ENCODE data around the gene ZFX. TPM values are rescaled to one million over a fixed set of nuclear protein-coding genes. Genes with fewer than 3 reads are reported as not detected.

Gene ZFX
- total RNA-seq, 4 donors from 2014 or later: 42.9 to 63.3 (median 57.3) TPM

DNA sequence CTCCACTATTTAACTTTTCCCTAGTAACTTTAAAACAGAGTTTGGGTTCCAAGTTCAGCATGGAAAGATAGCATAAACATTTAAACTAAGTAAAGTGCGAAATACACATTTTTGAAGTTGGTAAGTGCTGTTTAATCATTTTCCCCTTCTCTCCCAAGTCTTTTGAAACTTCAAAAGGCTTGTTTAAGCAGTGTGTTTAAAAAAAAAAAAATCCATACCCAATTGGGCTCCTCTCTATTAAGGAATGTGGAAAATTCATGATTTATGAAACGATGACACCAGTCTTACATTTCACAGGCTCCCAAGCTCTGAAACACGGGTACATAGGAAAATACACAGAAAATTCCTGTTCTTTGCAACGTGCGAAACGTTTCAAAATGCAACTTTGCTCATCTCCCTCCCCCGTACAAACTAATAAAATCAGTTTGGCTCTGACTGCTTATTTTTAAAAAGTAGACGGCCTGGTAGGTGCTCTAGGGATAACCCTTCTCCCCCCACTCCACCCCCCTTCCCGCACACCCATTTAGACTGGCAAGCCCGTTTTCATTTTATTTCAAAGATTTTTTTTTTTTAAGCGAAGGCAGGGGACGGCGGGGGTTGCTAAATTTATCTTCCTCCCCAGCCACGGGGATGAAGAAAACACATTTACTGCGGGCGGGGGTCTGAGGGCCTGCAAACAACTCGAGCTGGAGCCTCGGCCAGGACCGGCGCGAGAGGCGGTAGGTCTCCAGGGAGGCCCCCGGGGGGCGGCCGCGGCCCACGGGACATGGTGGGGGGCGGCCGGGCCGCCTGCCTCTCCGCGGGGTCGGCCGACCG is 786 bp upstream of the ZFX start:
- H3K27me3 ChIP-seq: no peaks in the 10 kb centered on the region
- TF ChIP-seq, protein P1, sequence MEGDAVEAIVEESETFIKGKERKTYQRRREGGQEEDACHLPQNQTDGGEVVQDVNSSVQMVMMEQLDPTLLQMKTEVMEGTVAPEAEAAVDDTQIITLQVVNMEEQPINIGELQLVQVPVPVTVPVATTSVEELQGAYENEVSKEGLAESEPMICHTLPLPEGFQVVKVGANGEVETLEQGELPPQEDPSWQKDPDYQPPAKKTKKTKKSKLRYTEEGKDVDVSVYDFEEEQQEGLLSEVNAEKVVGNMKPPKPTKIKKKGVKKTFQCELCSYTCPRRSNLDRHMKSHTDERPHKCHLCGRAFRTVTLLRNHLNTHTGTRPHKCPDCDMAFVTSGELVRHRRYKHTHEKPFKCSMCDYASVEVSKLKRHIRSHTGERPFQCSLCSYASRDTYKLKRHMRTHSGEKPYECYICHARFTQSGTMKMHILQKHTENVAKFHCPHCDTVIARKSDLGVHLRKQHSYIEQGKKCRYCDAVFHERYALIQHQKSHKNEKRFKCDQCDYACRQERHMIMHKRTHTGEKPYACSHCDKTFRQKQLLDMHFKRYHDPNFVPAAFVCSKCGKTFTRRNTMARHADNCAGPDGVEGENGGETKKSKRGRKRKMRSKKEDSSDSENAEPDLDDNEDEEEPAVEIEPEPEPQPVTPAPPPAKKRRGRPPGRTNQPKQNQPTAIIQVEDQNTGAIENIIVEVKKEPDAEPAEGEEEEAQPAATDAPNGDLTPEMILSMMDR (IDR thresholded peaks at IDR 0.05 in 4 of 5, conservative IDR thresholded peaks at IDR 0.05 in 1 of 5): no peak
- no peak for TF ChIP-seq POLR2A (IDR thresholded peaks at IDR 0.05)
- intact Hi-C loops (cut with DNase I; ENCODE audit: low total_unique reads) (no loop called here), in situ Hi-C loops (cut with MboI; ENCODE audit: low sequenced_read_pairs in 4 of 4) (no loop called here)
- DNase-seq (no peak), ATAC-seq (peak; percentile 5 to 6)
- no peaks in the 10 kb centered on the region for H3K36me3 ChIP-seq
- H3K27ac ChIP-seq: peak overlapping the region; percentile 93 to 99 (median 95)
- no peaks in the 10 kb centered on the region for H3K9me3 ChIP-seq
- peak overlapping the region; percentile 58 to 85 (median 70) for H3K4me3 ChIP-seq
- H3K4me1 ChIP-seq: peaks cover 42 to 51% of the 10 kb centered on the region in 2 donors

DNA sequence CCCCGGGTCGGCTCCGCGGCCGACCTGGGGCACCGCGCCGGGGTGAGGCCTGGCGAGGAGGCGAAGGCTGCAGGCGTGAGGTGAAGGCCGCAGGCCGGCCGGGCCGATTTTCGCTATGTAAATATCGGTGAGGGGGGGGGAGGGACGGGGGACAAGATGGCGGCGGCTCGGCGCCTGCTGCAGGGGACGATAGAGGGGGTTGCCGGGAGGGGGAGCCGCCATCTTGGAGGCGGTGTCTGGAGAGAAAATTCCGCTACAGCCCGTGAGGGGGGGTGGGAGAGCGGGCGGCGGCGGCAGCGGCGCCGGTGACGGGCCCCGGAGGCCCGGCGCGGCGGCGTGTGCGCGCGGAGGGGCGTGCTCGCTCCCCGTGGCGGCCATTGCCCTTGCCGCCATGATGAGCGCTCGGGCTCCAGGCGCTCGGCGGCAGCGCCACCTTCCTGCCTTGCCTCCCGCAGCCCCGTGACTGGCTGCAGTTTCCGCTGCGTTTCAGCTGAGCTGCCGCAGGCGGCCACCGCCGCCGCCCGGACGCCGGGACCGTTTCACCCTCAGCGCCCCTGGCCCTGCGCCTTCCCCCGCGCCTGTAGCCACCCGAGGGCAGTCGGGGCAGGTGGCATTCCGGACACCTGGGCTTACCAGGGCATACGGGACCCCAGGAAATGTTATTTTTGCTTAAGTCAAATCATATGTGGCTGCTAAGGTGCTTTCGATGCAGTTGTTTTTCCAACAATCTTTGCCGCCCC is 692 bp downstream of the ZFX start:
- in situ Hi-C loops (cut with MboI; ENCODE audit: low sequenced_read_pairs in 4 of 4): loop anchor here in 2 of 4 donors (10.0 kb wide), 1 partner anchor 95 kb away; the partner anchor contains the start of gene EIF2S3 (in 2 of the 2)
- no peaks in the 10 kb centered on the region for H3K9me3 ChIP-seq
- peaks cover 57 to 64% of the 10 kb centered on the region in 2 donors for H3K4me1 ChIP-seq
- intact Hi-C loops (cut with DNase I; ENCODE audit: low total_unique reads): loop anchor here (1.0 to 5.0 kb wide), 3 partner anchors 93 to 243 kb away; partner anchors contain the start of genes APOO, CXorf58 and EIF2S3
- peak; percentile 79 to 85 for ATAC-seq
- DNase-seq: peak; percentile 80 to 83
- peak; percentile 51 to 63 for TF ChIP-seq POLR2A (IDR thresholded peaks at IDR 0.05)
- TF ChIP-seq, protein P1 (IDR thresholded peaks at IDR 0.05 in 4 of 5, conservative IDR thresholded peaks at IDR 0.05 in 1 of 5): peak in 4 of 5 experiments; percentile 59 to 68 (median 61)
- no peaks in the 10 kb centered on the region for H3K27me3 ChIP-seq
- peak overlapping the region; percentile 93 to 99 (median 95) for H3K27ac ChIP-seq
- peak overlapping the region; percentile 62 to 85 (median 76) for H3K4me3 ChIP-seq
- no peaks in the 10 kb centered on the region for H3K36me3 ChIP-seq

DNA sequence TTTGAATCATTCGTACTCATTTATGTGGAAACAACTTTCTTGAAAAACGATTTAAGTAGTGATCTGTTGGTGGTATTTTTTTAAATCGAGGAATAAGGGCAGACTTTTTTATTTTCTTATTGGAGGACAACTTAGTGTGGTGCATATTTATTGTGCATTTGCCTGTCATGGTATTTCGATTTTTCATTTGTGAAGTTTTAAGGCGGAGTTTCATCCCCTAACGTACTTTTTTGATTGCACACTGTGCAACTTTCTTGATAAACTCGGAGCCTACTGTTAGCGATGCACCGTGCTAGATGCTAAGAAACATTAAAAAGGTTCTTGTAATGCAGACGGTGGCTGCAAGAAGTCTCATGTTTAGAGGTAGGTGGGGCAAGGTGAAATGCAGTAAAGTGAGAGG is 1.4 kb downstream of the ZFX start:
- intact Hi-C loops (cut with DNase I; ENCODE audit: low total_unique reads) (loop anchor here (1.0 to 5.0 kb wide), 3 partner anchors 92 to 244 kb away; partner anchors contain the start of genes APOO, CXorf58 and EIF2S3), in situ Hi-C loops (cut with MboI; ENCODE audit: low sequenced_read_pairs in 4 of 4) (loop anchor here in 2 of 4 donors (10.0 kb wide), 1 partner anchor 96 kb away; the partner anchor contains the start of gene EIF2S3 (in 2 of the 2))
- Histone ChIP-seq H3K9me3 (no peaks in the 10 kb centered on the region), H3K36me3 (no peaks in the 10 kb centered on the region), H3K4me1 (peaks cover 64% of the 10 kb centered on the region in 2 donors), H3K4me3 (peak overlapping the region; percentile 62 to 85 (median 76)), H3K27ac (peak overlapping the region; percentile 93 to 99 (median 95)), H3K27me3 (no peaks in the 10 kb centered on the region)
- DNase-seq: no peak
- no peak for TF ChIP-seq POLR2A (IDR thresholded peaks at IDR 0.05)
- TF ChIP-seq, protein P1 (IDR thresholded peaks at IDR 0.05 in 4 of 5, conservative IDR thresholded peaks at IDR 0.05 in 1 of 5): no peak
- ATAC-seq: no peak

DNA sequence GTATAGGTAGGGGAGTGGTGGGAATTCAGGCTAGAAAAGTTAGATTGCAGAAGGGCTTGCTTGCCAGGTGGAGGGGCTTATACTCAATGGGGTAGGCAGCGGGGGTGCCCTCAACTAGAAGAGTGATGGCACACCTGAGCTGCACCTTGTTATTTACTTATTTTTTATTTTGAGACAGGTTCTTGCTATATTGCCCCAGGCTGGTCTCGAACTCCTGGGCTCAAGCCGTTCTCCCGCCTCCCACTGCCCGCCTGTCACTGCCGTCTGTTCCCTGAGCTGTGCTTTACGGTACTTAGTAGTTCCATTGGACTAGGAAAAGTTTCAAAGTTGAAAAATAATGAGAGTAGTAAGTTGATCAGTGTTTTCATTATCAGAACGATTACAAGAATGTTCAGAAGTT is 2.0 kb downstream of the ZFX start:
- no peak for TF ChIP-seq POLR2A (IDR thresholded peaks at IDR 0.05)
- no peaks in the 10 kb centered on the region for H3K9me3 ChIP-seq
- H3K27me3 ChIP-seq: no peaks in the 10 kb centered on the region
- H3K4me3 ChIP-seq: peak overlapping the region; percentile 62 to 85 (median 76)
- intact Hi-C loops (cut with DNase I; ENCODE audit: low total_unique reads) (loop anchor here (2.0 to 5.0 kb wide), 2 partner anchors 91 to 244 kb away; partner anchors contain the start of genes APOO and CXorf58), in situ Hi-C loops (cut with MboI; ENCODE audit: low sequenced_read_pairs in 4 of 4) (loop anchor here in 2 of 4 donors (10.0 kb wide), 1 partner anchor 97 kb away; the partner anchor contains the start of gene EIF2S3 (in 2 of the 2))
- no peak for ATAC-seq
- H3K36me3 ChIP-seq: no peaks in the 10 kb centered on the region
- no peak for DNase-seq
- H3K4me1 ChIP-seq: peaks cover 58 to 67% of the 10 kb centered on the region in 2 donors
- H3K27ac ChIP-seq: peak overlapping the region; percentile 93 to 99 (median 95)
